Lower leg skin (tissue), 4 donors: ENCODE results near the gene FOXS1. TPM values are rescaled to one million over a fixed set of nuclear protein-coding genes. Genes with fewer than 3 reads are reported as not detected.

Experiments
- DNase-seq, 2 donors: peaks; one replicate each; pipeline ENCODE4 v3.0.0-alpha.2; 2019; ENCODE audit warnings: low spot score in 2 of 2
- H3K4me3 ChIP-seq: fragments of 200-600 bp; sonication (generic); 2 replicates; pipeline ENCODE4 v1.5.1; 2017; ENCODE audit warnings: mild to moderate bottlenecking, low read depth; ENCODE audit not compliant: poor library complexity, severe bottlenecking
- POLR2A ChIP-seq, 2 donors: fragments of 450-650 bp; IDR thresholded peaks; one replicate each; pipeline ENCODE4 v1.6.1; 2016 to 2017; ENCODE audit warnings: antibody characterized with exemption in 2 of 2, mild to moderate bottlenecking in 1 of 2, moderate library complexity in 1 of 2
- WGBS, 2 donors: methylation state at CpG; one replicate each; pipeline ENCODE4 v1.1.5; 2018; 5-methylcytosine and 5-hydroxymethylcytosine counted together
- intact Hi-C: fragments of 100-400 bp; cut with DNase I; formaldehyde crosslinking; loops from one replicate; pipeline ENCODE4 v1.15.0; 2023; ENCODE audit warnings: low total_unique reads
- total RNA-seq, 4 donors: library from RNA; depleted of rRNA; stranded (reverse); fragments of >200 nt; gene quantifications; one replicate each; pipeline ENCODE4 v1.1.0, GENCODE V29; 2016
- TF ChIP-seq, protein P1 (sequence below), 3 donors: fragments of 450-650 bp; IDR thresholded peaks; one replicate each; pipeline ENCODE4 v1.5.1; 2016; ENCODE audit warnings: antibody characterized with exemption in 3 of 3, mild to moderate bottlenecking in 3 of 3, moderate library complexity in 2 of 3

The FOXS1 gene
- total RNA-seq, 4 donors from 2014 or later: 0.44 to 0.97 TPM; not detected in 2

DNA sequence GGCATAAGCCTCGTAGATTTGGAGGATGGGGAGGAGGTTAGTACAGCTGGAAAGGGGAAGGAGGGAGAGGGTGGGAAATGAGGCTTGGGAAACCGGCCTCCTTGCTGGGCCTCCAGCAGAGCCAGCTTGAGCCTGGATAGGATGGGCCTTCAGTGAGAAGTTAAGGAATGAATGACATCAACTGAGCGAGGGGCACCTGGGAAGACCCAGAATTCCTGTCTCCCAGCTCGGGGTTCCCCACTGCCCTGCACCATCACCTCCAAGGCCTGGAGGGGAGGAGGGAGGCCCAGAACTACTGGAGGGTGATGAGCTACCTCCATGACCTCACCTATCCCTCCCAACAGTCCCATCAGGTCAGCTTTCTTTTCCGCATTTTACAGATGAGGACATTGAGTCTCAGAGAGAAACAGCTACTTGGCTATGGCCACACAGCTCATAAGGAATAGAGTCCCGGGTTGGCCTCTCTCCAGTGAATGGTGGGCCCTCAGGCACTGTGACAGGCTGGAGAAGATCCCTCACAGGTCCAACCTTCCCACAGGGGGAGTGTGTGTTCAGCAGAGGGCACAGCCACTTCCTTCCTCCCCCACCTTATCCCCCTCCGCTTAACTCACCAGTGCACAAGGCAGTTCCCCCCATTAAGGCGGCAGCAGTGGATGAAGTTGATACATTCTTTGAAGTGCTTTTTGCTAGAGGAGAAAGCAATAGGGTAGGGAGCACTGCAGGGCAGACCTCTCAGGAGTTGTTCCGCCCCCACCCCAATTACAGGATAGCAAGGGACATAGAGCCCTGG is 18.1 kb upstream of the FOXS1 start:
- intact Hi-C loops: no loop called here
- no peak for TF ChIP-seq POLR2A (IDR thresholded peaks at IDR 0.05)
- TF ChIP-seq, protein P1, sequence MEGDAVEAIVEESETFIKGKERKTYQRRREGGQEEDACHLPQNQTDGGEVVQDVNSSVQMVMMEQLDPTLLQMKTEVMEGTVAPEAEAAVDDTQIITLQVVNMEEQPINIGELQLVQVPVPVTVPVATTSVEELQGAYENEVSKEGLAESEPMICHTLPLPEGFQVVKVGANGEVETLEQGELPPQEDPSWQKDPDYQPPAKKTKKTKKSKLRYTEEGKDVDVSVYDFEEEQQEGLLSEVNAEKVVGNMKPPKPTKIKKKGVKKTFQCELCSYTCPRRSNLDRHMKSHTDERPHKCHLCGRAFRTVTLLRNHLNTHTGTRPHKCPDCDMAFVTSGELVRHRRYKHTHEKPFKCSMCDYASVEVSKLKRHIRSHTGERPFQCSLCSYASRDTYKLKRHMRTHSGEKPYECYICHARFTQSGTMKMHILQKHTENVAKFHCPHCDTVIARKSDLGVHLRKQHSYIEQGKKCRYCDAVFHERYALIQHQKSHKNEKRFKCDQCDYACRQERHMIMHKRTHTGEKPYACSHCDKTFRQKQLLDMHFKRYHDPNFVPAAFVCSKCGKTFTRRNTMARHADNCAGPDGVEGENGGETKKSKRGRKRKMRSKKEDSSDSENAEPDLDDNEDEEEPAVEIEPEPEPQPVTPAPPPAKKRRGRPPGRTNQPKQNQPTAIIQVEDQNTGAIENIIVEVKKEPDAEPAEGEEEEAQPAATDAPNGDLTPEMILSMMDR (IDR thresholded peaks at IDR 0.05): no peak
- peak in 1 of 2 donors; percentile 58 for DNase-seq
- H3K4me3 ChIP-seq: no peak overlapping the region
- WGBS, 2 donors: 88 to 93% methylated on average over 9 of the region's 9 CpGs

GRCh38 chr20:31862506-31862905 is 17.1 kb upstream of the FOXS1 start:
- 82 to 83% methylated on average over 8 of the region's 8 CpGs for WGBS, 2 donors
- intact Hi-C loops: no loop called here
- H3K4me3 ChIP-seq: no peak overlapping the region
- peak in 1 of 2 donors; percentile 79 for DNase-seq
- TF ChIP-seq POLR2A (IDR thresholded peaks at IDR 0.05): no peak

- TF ChIP-seq POLR2A (IDR thresholded peaks at IDR 0.05): no peak
- TF ChIP-seq, protein P1 (IDR thresholded peaks at IDR 0.05): no peak
- DNase-seq: peak in 1 of 2 donors; percentile 59
- intact Hi-C loops: no loop called here
- WGBS, 2 donors: 74% methylated on average over 5 of the region's 5 CpGs
- H3K4me3 ChIP-seq: no peak overlapping the region
Measured at GRCh38 chr20:31862157-31862470, 16.7 kb upstream of the FOXS1 start.

GRCh38 chr20:31861385-31862156 is 16.2 kb upstream of the FOXS1 start:
- intact Hi-C loops: no loop called here
- DNase-seq: peak in 1 of 2 donors; percentile 86
- peak overlapping the region; percentile 21 for H3K4me3 ChIP-seq
- TF ChIP-seq, protein P1 (IDR thresholded peaks at IDR 0.05): no peak
- TF ChIP-seq POLR2A (IDR thresholded peaks at IDR 0.05): no peak
- 9 to 15% methylated on average over 15 to 34 of the region's 60 CpGs for WGBS, 2 donors

DNA sequence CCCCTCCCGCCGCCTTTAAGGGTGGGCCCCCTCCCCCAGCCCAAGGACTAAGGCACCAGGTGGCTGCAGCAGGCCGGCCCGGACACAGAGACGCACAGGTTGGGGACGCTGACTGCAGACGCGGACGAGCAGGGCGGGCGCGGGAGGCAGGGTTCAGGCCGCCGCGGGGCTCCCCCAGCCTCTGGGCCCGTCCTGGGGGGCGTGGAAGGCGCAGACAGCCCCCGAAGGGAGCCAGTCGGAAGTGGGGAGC is 15.7 kb upstream of the FOXS1 start:
- intact Hi-C loops: no loop called here
- TF ChIP-seq POLR2A (IDR thresholded peaks at IDR 0.05): no peak
- TF ChIP-seq, protein P1 (IDR thresholded peaks at IDR 0.05): no peak
- 0% methylated on average over 4 to 16 of the region's 20 CpGs for WGBS, 2 donors
- no peak for DNase-seq
- peak overlapping the region; percentile 21 for H3K4me3 ChIP-seq

DNA sequence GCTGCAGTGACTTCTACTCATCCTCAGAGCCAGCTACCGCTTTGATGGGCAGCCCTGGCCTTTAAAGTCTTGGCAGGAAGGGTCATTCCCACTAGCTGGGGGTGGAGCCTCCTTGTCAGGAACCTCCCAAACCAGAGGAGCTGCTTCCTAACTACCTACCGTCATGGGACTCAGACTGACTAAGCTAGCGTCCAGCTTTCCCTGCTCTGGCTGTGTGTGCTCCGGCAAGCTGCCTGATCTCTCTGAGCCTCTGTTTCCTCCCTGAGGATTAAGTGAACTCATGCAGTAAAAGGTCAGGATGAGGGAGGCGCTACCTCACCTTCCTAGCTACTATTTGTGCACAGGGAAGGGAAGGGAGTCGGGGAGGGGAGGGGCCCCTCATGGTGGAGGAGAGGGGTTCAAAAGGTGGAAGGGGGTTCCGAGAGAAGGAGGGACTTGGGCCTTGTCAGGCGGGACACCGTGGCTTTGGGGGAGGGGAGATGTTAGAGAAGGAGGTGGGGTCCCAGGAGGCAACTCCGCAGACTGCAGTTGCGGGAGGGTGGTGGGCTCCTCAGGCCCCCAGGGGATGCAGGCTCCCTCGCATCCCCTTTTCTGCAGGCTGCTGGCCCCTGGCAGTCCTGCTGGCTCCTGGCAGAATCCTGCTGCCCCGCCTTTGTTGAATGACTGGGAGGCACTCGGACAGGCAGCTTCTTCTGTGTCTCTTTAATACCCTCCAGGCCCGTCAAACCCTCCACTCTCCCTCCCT is 15.2 kb upstream of the FOXS1 start:
- intact Hi-C loops: no loop called here
- no peak for TF ChIP-seq POLR2A (IDR thresholded peaks at IDR 0.05)
- TF ChIP-seq, protein P1 (IDR thresholded peaks at IDR 0.05): no peak
- peak in 1 of 2 donors; percentile 82 for DNase-seq
- WGBS, 2 donors: 5 to 10% methylated on average over 15 of the region's 15 CpGs
- no peak overlapping the region for H3K4me3 ChIP-seq
